Smooth muscle cell (in vitro differentiated cells): ENCODE results near the gene B9D1. TPM values are rescaled to one million over a fixed set of nuclear protein-coding genes. Genes with fewer than 3 reads are reported as not detected.
A peak's percentile ranks its signal among the peaks of the same experiment; 100 is the strongest.

ENCODE experiments used
- DNase-seq: peaks from one replicate; lab custom pipeline; 2025; ENCODE audit not compliant: unreplicated experiment; lab: John Stamatoyannopoulos, UW
- H2AFZ ChIP-seq: fragments of 200-600 bp; sonication (generic); 2 replicates; pipeline ENCODE4 v1.6.0; 2016; ENCODE audit warnings: antibody characterized with exemption, low read depth, mild to moderate bottlenecking
- H3F3A ChIP-seq: fragments of 200-600 bp; sonication (generic); 2 replicates; pipeline ENCODE4 v1.6.0; 2017; ENCODE audit warnings: antibody characterized with exemption, low read depth
- H3K27ac ChIP-seq: fragments of 200-600 bp; sonication (generic); 2 replicates; pipeline ENCODE4 v1.5.1; 2016; ENCODE audit warnings: low read depth, mild to moderate bottlenecking
- H3K27me3 ChIP-seq: fragments of 200-600 bp; sonication (generic); 2 replicates; pipeline ENCODE4 v1.6.1; 2016; ENCODE audit warnings: low read depth, mild to moderate bottlenecking
- H3K36me3 ChIP-seq: fragments of 200-600 bp; sonication (generic); 2 replicates; pipeline ENCODE4 v1.5.1; 2016; ENCODE audit warnings: low read depth
- H3K4me1 ChIP-seq: fragments of 200-600 bp; sonication (generic); 2 replicates; pipeline ENCODE4 v1.5.1; 2016; ENCODE audit warnings: low read depth
- H3K4me2 ChIP-seq: fragments of 200-600 bp; sonication (generic); 2 replicates; pipeline ENCODE4 v1.6.0; 2016; ENCODE audit warnings: mild to moderate bottlenecking
- H3K4me3 ChIP-seq: fragments of 200-600 bp; sonication (generic); 2 replicates; pipeline ENCODE4 v1.5.1; 2016; ENCODE audit warnings: mild to moderate bottlenecking
- H3K79me2 ChIP-seq: fragments of 200-600 bp; sonication (generic); 2 replicates; pipeline ENCODE4 v1.6.0; 2016; ENCODE audit warnings: low read depth, mild to moderate bottlenecking
- H3K9ac ChIP-seq: fragments of 200-600 bp; sonication (generic); 2 replicates; pipeline ENCODE4 v1.6.0; 2016; ENCODE audit warnings: low read depth
- H3K9me3 ChIP-seq: fragments of 200-600 bp; sonication (generic); replicated peaks from 2 replicates; pipeline ENCODE4 v1.5.1; 2016; ENCODE audit warnings: low read depth
- H4K20me1 ChIP-seq: fragments of 200-600 bp; sonication (generic); 2 replicates; pipeline ENCODE4 v1.6.0; 2016; ENCODE audit warnings: low read depth
- WGBS: methylation state at CpG from one replicate; pipeline ENCODE4 v1.1.7; 2016; ENCODE audit warnings: low lambda C conversion rate; 5-methylcytosine and 5-hydroxymethylcytosine counted together
- polyA plus RNA-seq: library from polyadenylated mRNA; unstranded; fragments of >200 nt; fragmentation: Nextera tagmentation; extraction: Ambion mirVana; gene quantifications from 2 replicates; pipeline ENCODE4 v1.2.1, GENCODE V29; 2016
- total RNA-seq: library from RNA; depleted of rRNA; stranded (reverse); fragments of >200 nt; gene quantifications from 2 replicates; pipeline ENCODE4 v1.2.3, GENCODE V29; 2014
- TF ChIP-seq, protein P1 (sequence below): fragments of 200-600 bp; sonication (generic); IDR thresholded peaks from 2 replicates; pipeline ENCODE4 v1.5.1; 2017; ENCODE audit warnings: borderline replicate concordance, mild to moderate bottlenecking, antibody characterized with exemption; ENCODE audit not compliant: insufficient read depth, poor library complexity, severe bottlenecking

Gene B9D1
- total and polyA plus RNA-seq, 2 experiments from 2014 or later = 21.9 to 45.5 TPM

DNA sequence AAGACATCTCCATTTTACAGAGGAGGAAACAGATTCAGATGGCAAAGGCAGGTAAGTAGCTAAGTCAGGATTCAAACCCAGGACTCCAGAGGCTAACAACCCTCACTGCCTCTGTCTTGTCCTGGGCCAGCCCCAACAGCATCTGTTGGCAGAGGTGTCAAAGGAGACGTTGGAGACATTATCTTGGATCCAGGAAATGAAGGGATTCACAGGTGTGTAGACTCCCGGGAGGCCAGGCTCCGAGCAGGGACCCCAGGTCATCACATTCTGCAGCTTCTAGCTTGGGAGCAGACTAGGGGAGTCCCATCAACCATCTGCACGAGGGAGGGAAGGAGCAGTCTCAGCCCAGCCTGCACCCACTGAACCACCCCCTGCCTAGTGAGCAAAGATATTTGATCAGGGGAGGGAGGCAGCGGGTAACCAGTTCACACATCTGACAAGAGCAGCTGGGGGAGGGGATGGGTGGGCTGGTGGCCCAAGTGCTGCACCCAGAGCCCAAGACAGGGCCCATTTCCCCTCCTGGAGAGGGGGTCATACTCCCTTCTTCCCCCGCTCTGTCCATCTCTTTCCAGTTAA, 1.0 kb upstream of the B9D1 start:
- no peak overlapping the region for H3K4me3 ChIP-seq
- H3K4me2 ChIP-seq = peak overlapping the region; percentile 89
- no peaks in the 10 kb centered on the region for H3K9me3 ChIP-seq
- H3K36me3 ChIP-seq = no peaks in the 10 kb centered on the region
- no peak overlapping the region for H3K9ac ChIP-seq
- no peaks in the 10 kb centered on the region for H3F3A ChIP-seq
- peaks cover 10% of the 10 kb centered on the region for H3K4me1 ChIP-seq
- no peak overlapping the region for H3K27ac ChIP-seq
- H2AFZ ChIP-seq = no peak overlapping the region
- TF ChIP-seq, protein P1, sequence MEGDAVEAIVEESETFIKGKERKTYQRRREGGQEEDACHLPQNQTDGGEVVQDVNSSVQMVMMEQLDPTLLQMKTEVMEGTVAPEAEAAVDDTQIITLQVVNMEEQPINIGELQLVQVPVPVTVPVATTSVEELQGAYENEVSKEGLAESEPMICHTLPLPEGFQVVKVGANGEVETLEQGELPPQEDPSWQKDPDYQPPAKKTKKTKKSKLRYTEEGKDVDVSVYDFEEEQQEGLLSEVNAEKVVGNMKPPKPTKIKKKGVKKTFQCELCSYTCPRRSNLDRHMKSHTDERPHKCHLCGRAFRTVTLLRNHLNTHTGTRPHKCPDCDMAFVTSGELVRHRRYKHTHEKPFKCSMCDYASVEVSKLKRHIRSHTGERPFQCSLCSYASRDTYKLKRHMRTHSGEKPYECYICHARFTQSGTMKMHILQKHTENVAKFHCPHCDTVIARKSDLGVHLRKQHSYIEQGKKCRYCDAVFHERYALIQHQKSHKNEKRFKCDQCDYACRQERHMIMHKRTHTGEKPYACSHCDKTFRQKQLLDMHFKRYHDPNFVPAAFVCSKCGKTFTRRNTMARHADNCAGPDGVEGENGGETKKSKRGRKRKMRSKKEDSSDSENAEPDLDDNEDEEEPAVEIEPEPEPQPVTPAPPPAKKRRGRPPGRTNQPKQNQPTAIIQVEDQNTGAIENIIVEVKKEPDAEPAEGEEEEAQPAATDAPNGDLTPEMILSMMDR = no peak
- no peaks in the 10 kb centered on the region for H4K20me1 ChIP-seq
- no peaks in the 10 kb centered on the region for H3K79me2 ChIP-seq
- H3K27me3 ChIP-seq = no peaks in the 10 kb centered on the region
- DNase-seq = no peak
- 69% methylated on average over 5 of the region's 6 CpGs for WGBS

GRCh38 chr17:19363114-19363438, 553 bp upstream of the B9D1 start:
- TF ChIP-seq, protein P1 = no peak
- DNase-seq = no peak
- WGBS = 37% methylated on average over 14 of the region's 14 CpGs
- Histone ChIP-seq H3K36me3 (no peaks in the 10 kb centered on the region), H3K4me3 (peak overlapping the region; percentile 81), H3K9ac (no peak overlapping the region), H3K4me1 (peaks cover 10% of the 10 kb centered on the region), H2AFZ (peak overlapping the region; percentile 30), H3K27ac (no peak overlapping the region), H3K27me3 (no peaks in the 10 kb centered on the region), H3K79me2 (no peaks in the 10 kb centered on the region), H4K20me1 (no peaks in the 10 kb centered on the region), H3K4me2 (peak overlapping the region; percentile 89), H3F3A (no peaks in the 10 kb centered on the region), H3K9me3 (no peaks in the 10 kb centered on the region)

DNA sequence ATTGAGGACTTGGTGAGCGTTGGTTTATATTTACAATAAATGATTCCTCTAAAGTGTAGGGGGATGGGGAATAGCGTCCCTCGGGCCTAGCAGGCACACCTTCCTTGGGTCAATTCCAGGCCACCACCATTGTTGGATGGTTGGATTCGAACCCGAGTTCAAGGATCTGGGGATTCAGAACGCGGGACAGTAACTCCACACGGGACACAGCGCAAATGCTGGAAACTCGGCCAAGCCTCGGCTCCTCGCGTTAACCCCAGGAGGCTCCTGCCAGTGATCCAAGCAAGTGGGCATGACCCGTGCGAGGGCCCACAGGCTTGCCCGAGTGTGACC, 613 bp downstream of the B9D1 start:
- no peaks in the 10 kb centered on the region for H3K27me3 ChIP-seq
- peak overlapping the region; percentile 90 for H3K9ac ChIP-seq
- no peaks in the 10 kb centered on the region for H3K36me3 ChIP-seq
- H3K4me1 ChIP-seq = peaks cover 10% of the 10 kb centered on the region
- peak overlapping the region; percentile 81 for H3K4me3 ChIP-seq
- peak overlapping the region; percentile 71 for H2AFZ ChIP-seq
- H3F3A ChIP-seq = no peaks in the 10 kb centered on the region
- peak overlapping the region; percentile 89 for H3K4me2 ChIP-seq
- peak overlapping the region; percentile 91 for H3K27ac ChIP-seq
- H4K20me1 ChIP-seq = no peaks in the 10 kb centered on the region
- no peaks in the 10 kb centered on the region for H3K9me3 ChIP-seq
- no peaks in the 10 kb centered on the region for H3K79me2 ChIP-seq
- WGBS = 28% methylated on average over 16 of the region's 16 CpGs
- DNase-seq = no peak
- TF ChIP-seq, protein P1 = no peak

DNA sequence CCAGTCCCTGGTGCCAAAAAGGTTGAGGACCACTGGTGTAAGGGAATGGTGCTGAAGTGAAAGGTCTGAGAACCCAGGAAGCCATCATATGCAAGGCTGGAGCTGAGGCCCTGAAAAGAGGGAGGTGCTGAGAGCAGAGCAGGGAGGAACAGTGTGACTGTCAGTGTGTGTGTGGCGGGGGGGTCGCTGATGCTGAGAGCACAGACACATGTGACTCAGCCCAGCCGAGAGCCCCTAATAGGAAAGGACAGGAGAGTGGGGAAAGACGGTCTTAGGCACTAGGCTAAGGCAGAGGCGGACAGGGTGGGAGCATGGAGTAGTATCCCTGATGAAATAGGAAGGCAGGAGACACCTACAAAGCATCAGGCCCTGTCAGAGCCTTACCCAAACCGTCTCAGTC, 1.2 kb downstream of the B9D1 start:
- TF ChIP-seq, protein P1 = no peak
- Histone ChIP-seq H3F3A (no peaks in the 10 kb centered on the region), H3K79me2 (no peaks in the 10 kb centered on the region), H3K4me2 (peak overlapping the region; percentile 89), H3K27me3 (no peaks in the 10 kb centered on the region), H3K36me3 (no peaks in the 10 kb centered on the region), H3K9me3 (no peaks in the 10 kb centered on the region), H3K4me3 (no peak overlapping the region), H3K4me1 (peaks cover 10% of the 10 kb centered on the region), H2AFZ (no peak overlapping the region), H3K9ac (no peak overlapping the region), H3K27ac (no peak overlapping the region), H4K20me1 (no peaks in the 10 kb centered on the region)
- no peak for DNase-seq
- WGBS = 56% methylated on average over 6 of the region's 6 CpGs
